HepG2 (cell line): ENCODE results near the gene FITM1. TPM values are rescaled to one million over a fixed set of nuclear protein-coding genes. Genes with fewer than 3 reads are reported as not detected.
A peak's percentile ranks its signal among the peaks of the same experiment; 100 is the strongest.

ENCODE experiments used
- FOXA1 ChIP-seq, 2 experiments: fragments of 450-650 bp in 1 of 2; sonication (generic) in 1 of 2; formaldehyde crosslinking in 1 of 2; IDR thresholded peaks; 2 replicates each; pipeline versions ENCODE4 v1.4.0 to v1.6.1; 2016 to 2020; ENCODE audit warnings: missing genetic modification reagents in 1 of 2
- FOXK1 ChIP-seq: sonication (generic); formaldehyde crosslinking; IDR thresholded peaks from 2 replicates; pipeline ENCODE4 v1.4.0; 2020; ENCODE audit warnings: low read depth, missing genetic modification reagents, borderline replicate concordance
- FOXO1 ChIP-seq: sonication (generic); formaldehyde crosslinking; IDR thresholded peaks from 2 replicates; pipeline ENCODE4 v1.4.0; 2020; ENCODE audit warnings: missing genetic modification reagents
- HMGA1 ChIP-seq: sonication (generic); formaldehyde crosslinking; conservative IDR thresholded peaks from 2 replicates; pipeline ENCODE4 v1.4.0; 2020; ENCODE audit warnings: missing genetic modification reagents
- HOXA5 ChIP-seq: sonication (generic); formaldehyde crosslinking; IDR thresholded peaks from 2 replicates; pipeline ENCODE4 v1.4.0; 2020; ENCODE audit warnings: missing genetic modification reagents
- IRF2 ChIP-seq: IDR thresholded peaks from 2 replicates; pipeline ENCODE4 v1.6.1; 2018; ENCODE audit warnings: missing genetic modification reagents, missing compliant biosample characterization
- KDM4B ChIP-seq: sonication (generic); formaldehyde crosslinking; IDR thresholded peaks from 2 replicates; pipeline ENCODE4 v1.4.0; 2020; ENCODE audit warnings: missing genetic modification reagents
- MXD3 ChIP-seq: IDR thresholded peaks from 2 replicates; pipeline ENCODE4 v1.6.1; 2016; ENCODE audit warnings: mild to moderate bottlenecking, missing biosample characterization, missing genetic modification reagents
- NFKBIZ ChIP-seq: IDR thresholded peaks from 2 replicates; pipeline ENCODE4 v1.6.1; 2018; ENCODE audit warnings: missing genetic modification reagents, missing compliant biosample characterization
- REPIN1 ChIP-seq: sonication (generic); formaldehyde crosslinking; IDR thresholded peaks from 2 replicates; pipeline ENCODE4 v1.8.0; 2022; ENCODE audit warnings: missing genetic modification reagents, low read depth, mild to moderate bottlenecking, borderline replicate concordance
- SP4 ChIP-seq: sonication (generic); formaldehyde crosslinking; IDR thresholded peaks from 2 replicates; pipeline ENCODE4 v1.8.1; 2023; ENCODE audit warnings: mild to moderate bottlenecking, missing genetic modification reagents
- TRAFD1 ChIP-seq: sonication (generic); formaldehyde crosslinking; IDR thresholded peaks from 2 replicates; pipeline ENCODE4 v1.5.1; 2020; ENCODE audit warnings: missing genetic modification reagents, mild to moderate bottlenecking, borderline replicate concordance
- TRIM24 ChIP-seq: sonication (generic); formaldehyde crosslinking; IDR thresholded peaks from 2 replicates; pipeline ENCODE4 v1.8.0; 2022; ENCODE audit warnings: mild to moderate bottlenecking, missing genetic modification reagents
- ZBTB42 ChIP-seq: sonication (generic); formaldehyde crosslinking; IDR thresholded peaks from 2 replicates; pipeline ENCODE4 v1.5.0; 2020; ENCODE audit warnings: mild to moderate bottlenecking, missing genetic modification reagents
- ZNF280B ChIP-seq: sonication (generic); formaldehyde crosslinking; IDR thresholded peaks from 2 replicates; pipeline ENCODE4 v1.5.0; 2020; ENCODE audit warnings: missing genetic modification reagents, mild to moderate bottlenecking, borderline replicate concordance
- ZNF33A ChIP-seq: sonication (generic); formaldehyde crosslinking; IDR thresholded peaks from 2 replicates; pipeline ENCODE4 v1.5.1; 2020; ENCODE audit warnings: missing genetic modification reagents, mild to moderate bottlenecking, moderate library complexity, borderline replicate concordance
- ZNF367 ChIP-seq: sonication (generic); formaldehyde crosslinking; IDR thresholded peaks from 2 replicates; pipeline ENCODE4 v1.4.0; 2020; ENCODE audit warnings: missing genetic modification reagents, borderline replicate concordance
- ZNF562 ChIP-seq: sonication (generic); formaldehyde crosslinking; IDR thresholded peaks from 2 replicates; pipeline ENCODE4 v1.8.0; 2022; ENCODE audit warnings: missing genetic modification reagents, borderline replicate concordance
- ZNF577 ChIP-seq: sonication (generic); formaldehyde crosslinking; IDR thresholded peaks from 2 replicates; pipeline ENCODE4 v1.4.0; 2020; ENCODE audit warnings: mild to moderate bottlenecking, low read depth, missing genetic modification reagents, borderline replicate concordance
- ZNF704 ChIP-seq: sonication (generic); formaldehyde crosslinking; IDR thresholded peaks from 2 replicates; pipeline ENCODE4 v1.8.1; 2023; ENCODE audit warnings: mild to moderate bottlenecking, inconsistent platforms, moderate library complexity, missing genetic modification reagents, borderline replicate concordance
- ZNF770 ChIP-seq: sonication (generic); formaldehyde crosslinking; IDR thresholded peaks from 2 replicates; pipeline ENCODE4 v1.5.0; 2020; ENCODE audit warnings: mild to moderate bottlenecking, missing genetic modification reagents
- ZSCAN31 ChIP-seq: sonication (generic); formaldehyde crosslinking; IDR thresholded peaks from 2 replicates; pipeline ENCODE4 v1.5.0; 2020; ENCODE audit warnings: low read depth, mild to moderate bottlenecking, missing genetic modification reagents
- polyA plus RNA-seq, 8 experiments: library from polyadenylated mRNA; depleted of rRNA in 3 of 8; stranded (reverse) in 7 of 8; unstranded in 1 of 8; fragments of >200 nt; fragmentation: Illumina TruSeq in 4 of 8; extraction: Trizol in 4 of 8; gene quantifications; 2 replicates each; pipeline versions ENCODE4 v1.2.1 to v1.2.3, GENCODE V29; 2011 to 2016; ENCODE audit warnings: low read depth in 4 of 8, missing spikeins in 1 of 8, mixed read lengths in 1 of 8; ENCODE audit not compliant: insufficient read depth in 1 of 8
- total RNA-seq, 5 experiments: library from RNA; depleted of rRNA; stranded (reverse); fragments of >200 nt; fragmentation: Illumina TruSeq; extraction: Trizol; gene quantifications; 2 replicates each; pipeline ENCODE4 v1.2.3, GENCODE V29; 2016; ENCODE audit warnings: low read depth in 1 of 5

FITM1 gene
- total and polyA plus RNA-seq, 2 of the 13 experiments (the other 11 are each of a cell fraction or from before 2014, with no cell fraction given): 2.7 to 5.8 TPM

GRCh38 chr14:24093901-24094840 lies 36.3 kb upstream of the FITM1 start, which contains the start of gene PCK2 (continued):
- TF ChIP-seq ZNF704 (CRISPR knock-in tag) (peak; percentile 93), ZNF280B (no peak), TRAFD1 (no peak), ZSCAN31 (peak; percentile 79; the same call in 1 of the 2 replicates), SP4 (CRISPR knock-in tag) (no peak), TRIM24 (CRISPR knock-in tag) (no peak), NFKBIZ (CRISPR knock-in tag) (peak; percentile 96), ZBTB42 (CRISPR knock-in tag) (peak; percentile 86), ZNF562 (no peak), FOXK1 (CRISPR knock-in tag) (peak; percentile 82), ZNF33A (no peak), IRF2 (CRISPR knock-in tag) (peak; percentile 95), FOXO1 (CRISPR knock-in tag) (no peak; the same call in none of the 2 replicates), ZNF770 (CRISPR knock-in tag) (no peak), REPIN1 (CRISPR knock-in tag) (peak; percentile 99), KDM4B (CRISPR knock-in tag) (peak; percentile 97), HMGA1 (CRISPR knock-in tag) (no peak), MXD3 (peak; percentile 99; the same call in 1 of the 2 replicates), HOXA5 (peak; percentile 99), FOXA1 (IDR thresholded peaks at IDR 0.05) (no peak), FOXA1 (CRISPR knock-in tag; IDR thresholded peaks at IDR 0.05) (peak; percentile 59; the same call in 1 of the 2 replicates), ZNF367 (CRISPR knock-in tag) (peak; percentile 93), ZNF577 (CRISPR knock-in tag) (peak; percentile 91; the same call in 1 of the 2 replicates)
